Measurements from ENCODE around the gene GNLY.

The GNLY gene

GRCh38 chr2:85718885-85719492, 24.8 kb downstream of the GNLY start:
- H3K4me1 ChIP-seq (ENCODE audit: control insufficient read depth, insufficient read depth, low read length) = no peaks in the 10 kb centered on the region
- no peaks in the 10 kb centered on the region for H3K27me3 ChIP-seq (ENCODE audit: control insufficient read depth, insufficient read depth, low read length)
- H3K27ac ChIP-seq (ENCODE audit: low read depth, low read length) = no peak overlapping the region
- H3K36me3 ChIP-seq (ENCODE audit: control insufficient read depth, insufficient read depth, low read length) = no peaks in the 10 kb centered on the region
- H3K9ac ChIP-seq (ENCODE audit: low read length) = no peak overlapping the region
- H3K4me3 ChIP-seq (ENCODE audit: low read length) = no peak overlapping the region

GRCh38 chr2:85719609-85720240, 25.6 kb downstream of the GNLY start:
- Histone ChIP-seq H3K27ac (ENCODE audit: low read depth, low read length) (no peak overlapping the region), H3K4me3 (ENCODE audit: low read length) (no peak overlapping the region), H3K4me1 (ENCODE audit: control insufficient read depth, insufficient read depth, low read length) (no peaks in the 10 kb centered on the region), H3K9ac (ENCODE audit: low read length) (no peak overlapping the region), H3K36me3 (ENCODE audit: control insufficient read depth, insufficient read depth, low read length) (no peaks in the 10 kb centered on the region), H3K27me3 (ENCODE audit: control insufficient read depth, insufficient read depth, low read length) (no peaks in the 10 kb centered on the region)

- no peaks in the 10 kb centered on the region for H3K36me3 ChIP-seq (ENCODE audit: control insufficient read depth, insufficient read depth, low read length)
- no peaks in the 10 kb centered on the region for H3K4me1 ChIP-seq (ENCODE audit: control insufficient read depth, insufficient read depth, low read length)
- H3K4me3 ChIP-seq (ENCODE audit: low read length) = no peak overlapping the region
- no peaks in the 10 kb centered on the region for H3K27me3 ChIP-seq (ENCODE audit: control insufficient read depth, insufficient read depth, low read length)
- H3K9ac ChIP-seq (ENCODE audit: low read length) = no peak overlapping the region
- no peak overlapping the region for H3K27ac ChIP-seq (ENCODE audit: low read depth, low read length)
Observed at GRCh38 chr2:85720533-85720932, 26.4 kb downstream of the GNLY start.

GRCh38 chr2:85721641-85722040, 27.5 kb downstream of the GNLY start:
- H3K4me1 ChIP-seq (ENCODE audit: control insufficient read depth, insufficient read depth, low read length) = no peaks in the 10 kb centered on the region
- H3K27me3 ChIP-seq (ENCODE audit: control insufficient read depth, insufficient read depth, low read length) = no peaks in the 10 kb centered on the region
- H3K9ac ChIP-seq (ENCODE audit: low read length) = no peak overlapping the region
- H3K27ac ChIP-seq (ENCODE audit: low read depth, low read length) = no peak overlapping the region
- no peaks in the 10 kb centered on the region for H3K36me3 ChIP-seq (ENCODE audit: control insufficient read depth, insufficient read depth, low read length)
- no peak overlapping the region for H3K4me3 ChIP-seq (ENCODE audit: low read length)

- Histone ChIP-seq H3K27ac (ENCODE audit: low read depth, low read length) (no peak overlapping the region), H3K4me3 (ENCODE audit: low read length) (no peak overlapping the region), H3K9ac (ENCODE audit: low read length) (no peak overlapping the region), H3K36me3 (ENCODE audit: control insufficient read depth, insufficient read depth, low read length) (no peaks in the 10 kb centered on the region), H3K4me1 (ENCODE audit: control insufficient read depth, insufficient read depth, low read length) (no peaks in the 10 kb centered on the region), H3K27me3 (ENCODE audit: control insufficient read depth, insufficient read depth, low read length) (no peaks in the 10 kb centered on the region)
Observed at GRCh38 chr2:85722519-85722918, 28.4 kb downstream of the GNLY start.

GRCh38 chr2:85723707-85724360, 29.7 kb downstream of the GNLY start:
- Histone ChIP-seq H3K27ac (ENCODE audit: low read depth, low read length) (no peak overlapping the region), H3K4me1 (ENCODE audit: control insufficient read depth, insufficient read depth, low read length) (no peaks in the 10 kb centered on the region), H3K27me3 (ENCODE audit: control insufficient read depth, insufficient read depth, low read length) (no peaks in the 10 kb centered on the region), H3K9ac (ENCODE audit: low read length) (no peak overlapping the region), H3K36me3 (ENCODE audit: control insufficient read depth, insufficient read depth, low read length) (no peaks in the 10 kb centered on the region), H3K4me3 (ENCODE audit: low read length) (no peak overlapping the region)

GRCh38 chr2:85724731-85725181, 30.6 kb downstream of the GNLY start:
- Histone ChIP-seq H3K27me3 (ENCODE audit: control insufficient read depth, insufficient read depth, low read length) (no peaks in the 10 kb centered on the region), H3K36me3 (ENCODE audit: control insufficient read depth, insufficient read depth, low read length) (no peaks in the 10 kb centered on the region), H3K4me1 (ENCODE audit: control insufficient read depth, insufficient read depth, low read length) (no peaks in the 10 kb centered on the region), H3K4me3 (ENCODE audit: low read length) (no peak overlapping the region), H3K9ac (ENCODE audit: low read length) (no peak overlapping the region), H3K27ac (ENCODE audit: low read depth, low read length) (no peak overlapping the region)

- Histone ChIP-seq H3K27ac (ENCODE audit: low read depth, low read length) (no peak overlapping the region), H3K4me3 (ENCODE audit: low read length) (no peak overlapping the region), H3K4me1 (ENCODE audit: control insufficient read depth, insufficient read depth, low read length) (no peaks in the 10 kb centered on the region), H3K36me3 (ENCODE audit: control insufficient read depth, insufficient read depth, low read length) (no peaks in the 10 kb centered on the region), H3K9ac (ENCODE audit: low read length) (no peak overlapping the region), H3K27me3 (ENCODE audit: control insufficient read depth, insufficient read depth, low read length) (no peaks in the 10 kb centered on the region)
Observed at GRCh38 chr2:85725451-85725850, 31.3 kb downstream of the GNLY start.

- Histone ChIP-seq H3K27ac (ENCODE audit: low read depth, low read length) (no peak overlapping the region), H3K36me3 (ENCODE audit: control insufficient read depth, insufficient read depth, low read length) (no peaks in the 10 kb centered on the region), H3K27me3 (ENCODE audit: control insufficient read depth, insufficient read depth, low read length) (no peaks in the 10 kb centered on the region), H3K9ac (ENCODE audit: low read length) (no peak overlapping the region), H3K4me3 (ENCODE audit: low read length) (no peak overlapping the region), H3K4me1 (ENCODE audit: control insufficient read depth, insufficient read depth, low read length) (no peaks in the 10 kb centered on the region)
Observed at GRCh38 chr2:85727798-85728197, 33.6 kb downstream of the GNLY start.

GRCh38 chr2:85728342-85728741, 34.2 kb downstream of the GNLY start:
- no peaks in the 10 kb centered on the region for H3K27me3 ChIP-seq (ENCODE audit: control insufficient read depth, insufficient read depth, low read length)
- H3K4me3 ChIP-seq (ENCODE audit: low read length) = no peak overlapping the region
- no peak overlapping the region for H3K9ac ChIP-seq (ENCODE audit: low read length)
- H3K27ac ChIP-seq (ENCODE audit: low read depth, low read length) = no peak overlapping the region
- no peaks in the 10 kb centered on the region for H3K4me1 ChIP-seq (ENCODE audit: control insufficient read depth, insufficient read depth, low read length)
- H3K36me3 ChIP-seq (ENCODE audit: control insufficient read depth, insufficient read depth, low read length) = no peaks in the 10 kb centered on the region

GRCh38 chr2:85728883-85729824, 35.0 kb downstream of the GNLY start:
- Histone ChIP-seq H3K9ac (ENCODE audit: low read length) (no peak overlapping the region), H3K4me3 (ENCODE audit: low read length) (no peak overlapping the region)

GRCh38 chr2:85729825-85730510, 35.8 kb downstream of the GNLY start:
- no peaks in the 10 kb centered on the region for H3K4me1 ChIP-seq (ENCODE audit: control insufficient read depth, insufficient read depth, low read length)
- H3K36me3 ChIP-seq (ENCODE audit: control insufficient read depth, insufficient read depth, low read length) = no peaks in the 10 kb centered on the region
- no peaks in the 10 kb centered on the region for H3K27me3 ChIP-seq (ENCODE audit: control insufficient read depth, insufficient read depth, low read length)
- H3K4me3 ChIP-seq (ENCODE audit: low read length) = no peak overlapping the region
- H3K9ac ChIP-seq (ENCODE audit: low read length) = no peak overlapping the region
- no peak overlapping the region for H3K27ac ChIP-seq (ENCODE audit: low read depth, low read length)

More at GRCh38 chr2:85728883-85729824, 35.0 kb downstream of the GNLY start:
- H3K27ac ChIP-seq (ENCODE audit: low read depth, low read length) = no peak overlapping the region
- H3K36me3 ChIP-seq (ENCODE audit: control insufficient read depth, insufficient read depth, low read length) = no peaks in the 10 kb centered on the region
- H3K27me3 ChIP-seq (ENCODE audit: control insufficient read depth, insufficient read depth, low read length) = no peaks in the 10 kb centered on the region
- no peaks in the 10 kb centered on the region for H3K4me1 ChIP-seq (ENCODE audit: control insufficient read depth, insufficient read depth, low read length)

All from rectal smooth muscle tissue (tissue), 1 donor.